ENCODE results near the gene ZNF687. TPM values are rescaled to one million over a fixed set of nuclear protein-coding genes. Genes with fewer than 3 reads are reported as not detected.

Gene ZNF687
- total RNA-seq, 1 experiment from 2014 or later = 17.6 TPM

Other genes with a start within 250 kb of the ZNF687 start
- 0.22 and 0.56 TPM in 2 replicates for gene BNIPL, start 245.7 kb upstream of the ZNF687 start, total RNA-seq (2014; rRNA removed; shearing (Covaris generic))
- gene C1orf56, start 234.5 kb upstream of the ZNF687 start, total RNA-seq (2014; rRNA removed; shearing (Covaris generic)) = 1.8 and 2.0 TPM in 2 replicates
- gene CDC42SE1, start 222.7 kb upstream of the ZNF687 start, total RNA-seq (2014; rRNA removed; shearing (Covaris generic)) = 42.2 and 48.3 TPM in 2 replicates
- 14.9 and 15.7 TPM in 2 replicates for gene MLLT11, start 221.9 kb upstream of the ZNF687 start, total RNA-seq (2014; rRNA removed; shearing (Covaris generic))
- gene GABPB2, start 211.5 kb upstream of the ZNF687 start, total RNA-seq (2014; rRNA removed; shearing (Covaris generic)) = 3.0 and 3.2 TPM in 2 replicates
- gene SEMA6C, start 135.7 kb upstream of the ZNF687 start, total RNA-seq (2014; rRNA removed; shearing (Covaris generic)) = 11.2 and 12.5 TPM in 2 replicates
- not detected in 2 replicates for gene TNFAIP8L2, start 125.7 kb upstream of the ZNF687 start, total RNA-seq (2014; rRNA removed; shearing (Covaris generic))
- 13.4 and 15.8 TPM in 2 replicates for gene LYSMD1, start 116.4 kb upstream of the ZNF687 start, total RNA-seq (2014; rRNA removed; shearing (Covaris generic))
- 48.9 and 57.8 TPM in 2 replicates for gene SCNM1, start 116.2 kb upstream of the ZNF687 start, total RNA-seq (2014; rRNA removed; shearing (Covaris generic))
- not detected in 2 replicates for gene TMOD4, start 106.3 kb upstream of the ZNF687 start, total RNA-seq (2014; rRNA removed; shearing (Covaris generic))
- 49.4 and 55.2 TPM in 2 replicates for gene VPS72, start 92.1 kb upstream of the ZNF687 start, total RNA-seq (2014; rRNA removed; shearing (Covaris generic))
- 85.0 and 99.3 TPM in 2 replicates for gene PIP5K1A, start 83.7 kb upstream of the ZNF687 start, total RNA-seq (2014; rRNA removed; shearing (Covaris generic))
- 130 and 132 TPM in 2 replicates for gene PSMD4, start 27.6 kb upstream of the ZNF687 start, total RNA-seq (2014; rRNA removed; shearing (Covaris generic))
- 29.4 and 32.3 TPM in 2 replicates for gene PI4KB, start 45.1 kb downstream of the ZNF687 start, total RNA-seq (2014; rRNA removed; shearing (Covaris generic))
- 29.1 and 33.2 TPM in 2 replicates for gene RFX5, start 65.0 kb downstream of the ZNF687 start, total RNA-seq (2014; rRNA removed; shearing (Covaris generic))
- gene SELENBP1, start 90.4 kb downstream of the ZNF687 start, total RNA-seq (2014; rRNA removed; shearing (Covaris generic)) = 10.4 and 11.8 TPM in 2 replicates
- gene PSMB4, start 117.3 kb downstream of the ZNF687 start, total RNA-seq (2014; rRNA removed; shearing (Covaris generic)) = 355 and 363 TPM in 2 replicates
- gene POGZ, start 177.2 kb downstream of the ZNF687 start, total RNA-seq (2014; rRNA removed; shearing (Covaris generic)) = 32.1 and 39.5 TPM in 2 replicates
- gene CGN, start 229.1 kb downstream of the ZNF687 start, total RNA-seq (2014; rRNA removed; shearing (Covaris generic)) = 1.2 TPM in 2 replicates

Data from SJCRH30 (cell line).